GM19468 (cell line): Measurements from ENCODE around the gene PLAAT2.

Experiments used
- ATAC-seq: cut with Tn5 transposase; IDR thresholded peaks from one replicate; pipeline ENCODE4 v1.9.1; 2021; ENCODE audit warnings: mild to moderate bottlenecking, moderate library complexity, moderate number of reproducible peaks; ENCODE audit not compliant: unreplicated experiment; ENCODE audit errors: extremely low read depth

PLAAT2 gene

GRCh38 chr11:63527667-63528066 is 35.5 kb downstream of the PLAAT2 start:
- ATAC-seq: no peak

DNA sequence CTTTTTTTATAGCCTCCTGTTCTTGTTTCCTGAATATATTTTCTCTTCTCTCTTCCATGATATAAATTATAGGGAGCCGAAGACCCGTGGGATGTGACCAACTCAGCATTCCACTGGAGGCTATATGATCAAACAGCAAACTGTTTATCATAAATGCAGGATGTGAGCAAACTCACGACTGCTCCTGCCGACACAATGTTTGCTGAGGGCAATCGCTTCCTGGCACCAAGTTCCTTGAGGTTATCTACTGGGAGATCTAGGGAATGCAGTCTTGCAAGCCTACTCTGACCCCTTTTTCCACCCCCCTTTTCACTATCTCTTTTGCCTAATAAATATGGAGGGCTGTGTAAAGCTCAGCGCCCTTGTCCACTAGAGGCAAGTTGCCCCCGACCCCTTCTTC is 40.0 kb downstream of the PLAAT2 start:
- ATAC-seq: no peak

GRCh38 chr11:63521896-63522295 is 41.3 kb downstream of the PLAAT2 start:
- no peak for ATAC-seq

- ATAC-seq: no peak
These were observed 42.5 kb downstream of the PLAAT2 start for GRCh38 chr11:63520606-63521170.

DNA sequence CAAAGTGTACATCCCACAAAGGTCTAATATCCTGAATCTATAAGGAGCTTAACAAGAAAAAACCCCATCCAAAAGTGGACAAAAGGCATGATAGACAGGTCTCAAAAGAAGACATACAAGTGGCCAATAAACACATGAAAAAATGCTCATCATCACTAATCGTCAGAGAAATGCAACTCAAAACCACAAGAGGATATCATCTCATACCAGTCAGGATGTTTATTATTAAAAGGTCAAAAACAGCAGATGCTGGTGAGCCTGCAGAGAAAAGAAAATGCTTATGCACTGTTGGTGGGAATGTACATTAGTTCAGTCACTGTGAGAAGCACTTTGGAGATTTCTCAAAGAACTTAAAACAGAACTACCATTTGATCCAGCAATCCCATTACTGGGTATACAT is 44.6 kb downstream of the PLAAT2 start:
- ATAC-seq: no peak

GRCh38 chr11:63517156-63517555 is 46.0 kb downstream of the PLAAT2 start:
- no peak for ATAC-seq

DNA sequence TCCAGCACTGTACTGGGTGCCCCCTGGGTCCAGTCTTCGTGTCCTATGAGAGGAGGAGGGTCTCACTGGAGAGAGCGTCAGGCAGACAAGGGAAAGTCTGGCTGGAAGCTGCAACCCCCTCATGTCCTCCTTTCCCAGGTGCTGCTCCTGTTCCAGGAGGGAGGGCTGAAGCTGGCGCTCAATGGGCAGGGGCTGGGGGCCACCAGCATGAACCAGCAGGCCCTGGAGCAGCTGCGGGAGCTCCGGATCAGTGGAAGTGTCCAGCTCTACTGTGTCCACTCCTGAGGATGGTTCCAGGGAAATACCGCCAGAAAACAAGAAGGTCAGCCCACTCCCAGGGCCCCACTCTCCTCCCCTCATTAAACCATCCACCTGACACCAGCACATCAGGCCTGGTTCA is 47.1 kb downstream of the PLAAT2 start:
- no peak for ATAC-seq

GRCh38 chr11:63512816-63513215 is 50.4 kb downstream of the PLAAT2 start:
- ATAC-seq: no peak

- ATAC-seq: no peak
These were observed 52.0 kb downstream of the PLAAT2 start for GRCh38 chr11:63511048-63511748.

- no peak for ATAC-seq
These were observed 52.7 kb downstream of the PLAAT2 start for GRCh38 chr11:63510360-63511047.

DNA sequence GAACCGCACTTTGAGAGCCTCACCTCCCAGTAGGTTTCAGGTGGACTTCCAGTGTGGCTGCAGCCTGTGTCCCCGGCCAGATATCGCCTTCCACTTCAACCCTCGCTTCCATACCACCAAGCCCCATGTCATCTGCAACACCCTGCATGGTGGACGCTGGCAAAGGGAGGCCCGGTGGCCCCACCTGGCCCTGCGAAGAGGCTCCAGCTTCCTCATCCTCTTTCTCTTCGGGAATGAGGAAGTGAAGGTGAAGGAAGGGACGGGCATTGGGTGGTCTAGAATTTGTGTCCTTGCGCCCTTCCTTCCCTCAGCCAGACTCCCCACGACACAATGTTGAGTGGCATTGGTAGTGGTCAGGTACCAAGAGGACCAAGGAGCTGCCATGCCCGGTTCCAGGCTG is 54.4 kb downstream of the PLAAT2 start:
- ATAC-seq: no peak

- ATAC-seq: no peak
These were observed 55.2 kb downstream of the PLAAT2 start for GRCh38 chr11:63508009-63508408.

GRCh38 chr11:63507511-63507910 is 55.7 kb downstream of the PLAAT2 start:
- ATAC-seq: no peak

- no peak for ATAC-seq
These were observed 56.3 kb downstream of the PLAAT2 start for GRCh38 chr11:63506876-63507275.

DNA sequence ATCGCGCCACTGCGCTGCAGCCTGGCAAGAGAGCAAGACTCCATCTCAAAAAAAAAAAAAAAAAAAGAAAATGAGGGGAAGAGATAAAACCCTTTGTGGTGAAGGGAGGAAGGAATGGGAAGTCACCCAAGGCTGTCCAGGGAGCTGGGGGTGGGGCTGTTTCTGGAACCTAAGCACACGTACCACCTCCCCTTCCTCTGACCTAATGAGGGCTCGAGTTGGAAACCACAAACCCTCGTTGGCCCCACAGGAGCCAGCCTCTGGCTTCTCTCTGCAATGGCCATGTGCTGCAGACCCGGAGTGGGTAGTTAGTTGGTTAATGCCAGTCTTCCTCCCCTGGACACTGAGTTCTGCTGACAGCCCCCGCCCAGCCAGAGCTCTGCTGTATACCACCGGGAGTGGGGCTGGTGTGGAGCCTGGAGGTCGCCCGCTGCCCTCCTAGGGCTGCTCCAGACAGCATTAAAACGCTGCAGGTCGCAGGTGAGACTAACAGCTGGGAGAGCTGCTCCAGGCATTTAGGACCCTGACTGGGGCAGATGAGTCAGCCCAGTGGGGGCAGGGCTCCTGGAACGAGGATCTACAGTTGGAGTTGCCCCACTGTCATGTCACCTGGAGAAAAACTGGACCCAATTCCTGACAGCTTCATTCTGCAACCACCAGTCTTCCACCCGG is 57.2 kb downstream of the PLAAT2 start, which contains the start of gene LGALS12:
TSS of gene LGALS12 (plus strand) at position 228 of the 672 bp plus-strand sequence. CDS start at position 603, 375 bp downstream.
- ATAC-seq: no peak

DNA sequence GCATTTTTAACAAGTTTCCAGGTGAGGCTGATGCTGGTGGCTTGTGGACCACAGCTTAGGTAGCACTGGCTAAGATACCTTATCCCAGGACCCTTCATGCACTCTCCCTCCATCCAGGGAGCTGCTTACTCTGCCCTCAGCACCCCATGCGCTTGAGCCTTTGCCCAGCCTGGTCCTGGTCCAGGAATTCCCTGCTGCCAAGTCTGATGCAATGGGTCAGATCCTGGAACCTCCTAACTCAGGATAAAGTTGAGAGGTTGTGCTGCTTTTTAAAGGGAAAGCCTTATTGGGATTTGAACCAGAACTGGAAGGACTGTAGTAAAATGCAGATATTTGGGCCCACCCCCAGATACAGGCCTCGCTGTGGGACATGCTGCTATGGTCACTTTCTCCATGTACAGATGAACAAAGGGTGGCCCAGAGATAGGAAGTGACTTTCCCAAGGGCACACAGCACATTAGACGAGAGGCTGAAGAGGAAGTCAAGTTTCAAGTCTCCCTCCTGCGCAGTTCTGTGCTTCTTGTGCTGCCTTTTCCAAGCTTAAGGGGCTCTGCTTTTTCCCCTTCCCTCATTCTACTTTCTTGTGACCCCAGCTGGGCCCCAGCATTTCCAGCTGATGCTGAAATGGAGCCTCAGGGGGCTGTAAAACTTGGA is 58.1 kb downstream of the PLAAT2 start:
- no peak for ATAC-seq

DNA sequence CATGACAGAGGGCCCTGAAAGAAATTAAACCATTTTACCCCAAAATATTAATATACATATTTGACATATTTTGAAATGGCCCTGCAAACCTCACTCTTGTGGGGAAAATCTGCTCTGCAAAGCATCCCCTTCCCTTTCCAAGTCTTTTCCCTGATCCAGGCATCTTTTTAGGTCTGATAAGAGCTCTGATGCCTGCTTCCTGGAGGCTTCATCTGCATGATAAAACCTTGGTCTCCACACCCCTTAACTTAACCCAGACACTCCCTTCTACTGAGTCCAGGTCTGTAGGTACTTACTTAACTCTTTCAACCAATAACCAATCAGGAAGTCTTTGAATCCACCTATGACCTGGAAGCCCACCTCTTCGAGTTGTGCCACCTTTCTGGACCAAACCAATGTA is 59.1 kb downstream of the PLAAT2 start:
- ATAC-seq: no peak

- no peak for ATAC-seq
These were observed 59.7 kb downstream of the PLAAT2 start for GRCh38 chr11:63503492-63503891.
